ENCODE data around the gene RBM28.

GRCh38 chr7:128284102-128284501, 59.6 kb downstream of the RBM28 start:
- TF ChIP-seq CTCF (IDR thresholded peaks at IDR 0.05) (no peak), POLR2AphosphoS5 (IDR thresholded peaks at IDR 0.05) (no peak), POLR2A (IDR thresholded peaks at IDR 0.05) (no peak)
